Measurements from ENCODE around the gene ST14. TPM values are rescaled to one million over a fixed set of nuclear protein-coding genes. Genes with fewer than 3 reads are reported as not detected.

The ST14 gene
- total RNA-seq, 4 donors from 2014 or later, result 0.62 to 16.5 (median 1.8) TPM

- Histone ChIP-seq H3K27ac (no peak overlapping the region), H3K9me3 (no peaks in the 10 kb centered on the region), H3K4me3 (no peak overlapping the region), H3K27me3 (peaks cover 34% of the 10 kb centered on the region), H3K4me1 (no peaks in the 10 kb centered on the region), H3K36me3 (no peaks in the 10 kb centered on the region)
- WGBS, 2 donors (ENCODE audit: low coverage in 1 of 2), result 84 to 90% methylated on average over 6 of the region's 9 CpGs
- TF ChIP-seq POLR2AphosphoS5 (IDR thresholded peaks at IDR 0.05), result no peak
- no peak for TF ChIP-seq CTCF (IDR thresholded peaks at IDR 0.05)
- TF ChIP-seq POLR2A (IDR thresholded peaks at IDR 0.05), result no peak
- no peak for TF ChIP-seq EP300 (IDR thresholded peaks at IDR 0.05)
- ATAC-seq, result peak; percentile 31
Measured at GRCh38 chr11:130165601-130166456, 6.2 kb downstream of the ST14 start.

- Histone ChIP-seq H3K4me1 (no peaks in the 10 kb centered on the region), H3K4me3 (no peak overlapping the region), H3K27ac (no peak overlapping the region), H3K36me3 (no peaks in the 10 kb centered on the region), H3K9me3 (no peaks in the 10 kb centered on the region), H3K27me3 (peaks cover 28% of the 10 kb centered on the region)
- no peak for TF ChIP-seq CTCF (IDR thresholded peaks at IDR 0.05)
- TF ChIP-seq POLR2A (IDR thresholded peaks at IDR 0.05), result no peak
- no peak for TF ChIP-seq POLR2AphosphoS5 (IDR thresholded peaks at IDR 0.05)
- TF ChIP-seq EP300 (IDR thresholded peaks at IDR 0.05), result no peak
- no peak for ATAC-seq
- 18 to 59% methylated on average over 3 of the region's 4 CpGs for WGBS, 2 donors (ENCODE audit: low coverage in 1 of 2)
Measured at GRCh38 chr11:130166457-130166784, 6.8 kb downstream of the ST14 start.

GRCh38 chr11:130167146-130167545, 7.6 kb downstream of the ST14 start:
- no peak for ATAC-seq
- Histone ChIP-seq H3K9me3 (no peaks in the 10 kb centered on the region), H3K4me3 (no peak overlapping the region), H3K36me3 (no peaks in the 10 kb centered on the region), H3K27ac (no peak overlapping the region), H3K27me3 (peaks cover 21% of the 10 kb centered on the region), H3K4me1 (no peaks in the 10 kb centered on the region)
- WGBS, 2 donors (ENCODE audit: low coverage in 1 of 2), result 80 to 96% methylated on average over 1 to 3 of the region's 3 CpGs
- TF ChIP-seq EP300 (IDR thresholded peaks at IDR 0.05) (no peak), CTCF (IDR thresholded peaks at IDR 0.05) (no peak), POLR2A (IDR thresholded peaks at IDR 0.05) (no peak), POLR2AphosphoS5 (IDR thresholded peaks at IDR 0.05) (no peak)

GRCh38 chr11:130168105-130168504, 8.5 kb downstream of the ST14 start:
- Histone ChIP-seq H3K27me3 (peaks cover 13% of the 10 kb centered on the region), H3K27ac (no peak overlapping the region), H3K4me1 (no peaks in the 10 kb centered on the region), H3K9me3 (no peaks in the 10 kb centered on the region), H3K4me3 (no peak overlapping the region), H3K36me3 (no peaks in the 10 kb centered on the region)
- 75 to 87% methylated on average over 4 to 7 of the region's 7 CpGs for WGBS, 2 donors (ENCODE audit: low coverage in 1 of 2)
- ATAC-seq, result no peak
- TF ChIP-seq POLR2A (IDR thresholded peaks at IDR 0.05) (no peak), POLR2AphosphoS5 (IDR thresholded peaks at IDR 0.05) (no peak), CTCF (IDR thresholded peaks at IDR 0.05) (no peak), EP300 (IDR thresholded peaks at IDR 0.05) (no peak)

- no peaks in the 10 kb centered on the region for H3K27me3 ChIP-seq
- no peak overlapping the region for H3K4me3 ChIP-seq
- TF ChIP-seq CTCF (IDR thresholded peaks at IDR 0.05) (no peak), POLR2AphosphoS5 (IDR thresholded peaks at IDR 0.05) (no peak), POLR2A (IDR thresholded peaks at IDR 0.05) (no peak), EP300 (IDR thresholded peaks at IDR 0.05) (no peak)
- no peaks in the 10 kb centered on the region for H3K36me3 ChIP-seq
- H3K4me1 ChIP-seq, result no peaks in the 10 kb centered on the region
- 81 to 88% methylated on average over 5 of the region's 8 CpGs for WGBS, 2 donors (ENCODE audit: low coverage in 1 of 2)
- peaks cover 0 to 9% (median 0%) of the 10 kb centered on the region in 3 donors for H3K9me3 ChIP-seq
- no peak overlapping the region for H3K27ac ChIP-seq
- no peak for ATAC-seq
Measured at GRCh38 chr11:130170345-130170744, 10.8 kb downstream of the ST14 start.
